ENCODE results near the gene SMC3.
"Not testable (repeated sequence)": the region's sequence is repeated elsewhere in the genome, so short reads cannot be mapped to it uniquely, and the experiment has no call there.

The SMC3 gene

GRCh38 chr10:110628161-110628560, 60.7 kb downstream of the SMC3 start:
- DNase-seq: no peak

GRCh38 chr10:110629680-110630191, 62.2 kb downstream of the SMC3 start:
- no peak for DNase-seq

DNA sequence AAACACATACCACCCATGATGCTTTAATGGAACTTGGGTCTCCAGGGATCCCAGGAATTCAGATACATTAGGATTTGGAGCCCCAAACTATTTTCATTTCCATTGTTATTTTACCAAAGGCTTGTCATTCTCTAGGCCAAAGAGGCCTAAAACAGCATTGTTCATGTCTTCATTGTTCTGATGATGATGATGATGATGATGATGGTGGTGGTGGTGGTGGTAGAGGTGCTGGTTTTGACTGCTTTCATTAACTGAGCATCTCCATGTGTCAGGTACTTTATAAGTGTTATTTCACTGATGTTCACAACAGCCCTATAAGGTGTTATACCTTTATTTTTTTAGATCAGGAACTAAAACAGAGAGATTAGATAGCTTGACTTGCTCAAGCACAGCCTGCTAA, 64.4 kb downstream of the SMC3 start:
- no peak for DNase-seq

DNA sequence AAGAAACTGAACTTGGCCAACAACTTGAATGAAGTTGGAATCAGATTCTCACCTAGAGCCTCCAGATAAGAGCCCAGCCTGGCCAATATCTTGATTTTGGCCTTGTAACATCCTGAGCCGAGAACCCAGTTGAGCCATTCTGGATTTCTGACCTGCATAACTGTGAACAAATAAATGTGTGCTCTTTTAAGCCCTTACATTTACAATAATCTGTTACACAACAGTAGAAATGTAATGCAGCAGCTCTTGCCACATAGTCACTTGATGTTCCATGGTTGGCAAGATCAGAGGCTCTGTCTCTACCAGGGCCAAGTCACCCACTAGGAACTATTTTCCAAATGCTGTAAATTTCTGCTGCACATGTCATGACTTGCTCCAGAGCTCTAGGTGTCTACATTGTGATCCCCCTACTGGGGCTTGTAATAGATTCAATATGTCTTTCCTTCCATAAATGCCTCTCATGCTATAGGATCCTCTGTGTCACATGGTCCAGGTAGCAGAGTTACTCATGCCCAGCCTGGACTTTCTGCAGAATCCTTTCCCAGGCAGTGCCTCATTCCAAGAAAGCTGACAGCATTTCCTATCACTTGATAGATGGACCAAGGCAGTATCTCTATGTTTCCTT, 65.2 kb downstream of the SMC3 start:
- DNase-seq: no peak

DNA sequence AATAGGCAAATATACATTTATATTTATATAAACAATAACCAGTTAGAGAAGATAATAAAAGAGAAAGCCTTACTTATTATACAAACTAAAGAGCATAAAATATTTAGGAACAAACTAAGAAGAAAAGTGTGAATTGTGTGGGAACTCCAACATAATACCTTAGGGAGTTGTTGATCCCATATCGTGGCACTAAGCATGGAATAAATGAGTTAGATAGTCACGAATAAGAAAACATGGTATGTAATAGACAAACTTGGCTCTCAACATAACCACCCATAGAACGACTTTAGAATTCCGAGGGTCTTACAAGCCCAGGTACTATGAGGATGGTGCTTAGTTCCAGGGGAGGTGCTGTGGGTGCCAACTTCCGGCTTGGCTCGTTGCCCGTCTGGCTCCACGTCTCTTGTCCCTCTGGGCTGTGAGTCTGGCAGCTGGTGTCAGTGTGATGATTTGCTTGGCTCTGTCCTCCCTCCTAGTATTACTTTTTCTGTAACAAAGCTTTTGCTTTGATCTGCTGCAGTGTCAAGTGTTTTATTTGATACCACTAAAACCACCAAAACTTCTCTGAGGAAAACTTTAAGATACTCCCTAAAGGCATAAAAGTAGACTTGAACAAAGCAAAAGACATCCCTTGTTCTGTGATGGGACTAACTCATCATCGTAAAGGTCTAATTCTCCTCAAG, 67.2 kb downstream of the SMC3 start:
- DNase-seq: no peak

DNA sequence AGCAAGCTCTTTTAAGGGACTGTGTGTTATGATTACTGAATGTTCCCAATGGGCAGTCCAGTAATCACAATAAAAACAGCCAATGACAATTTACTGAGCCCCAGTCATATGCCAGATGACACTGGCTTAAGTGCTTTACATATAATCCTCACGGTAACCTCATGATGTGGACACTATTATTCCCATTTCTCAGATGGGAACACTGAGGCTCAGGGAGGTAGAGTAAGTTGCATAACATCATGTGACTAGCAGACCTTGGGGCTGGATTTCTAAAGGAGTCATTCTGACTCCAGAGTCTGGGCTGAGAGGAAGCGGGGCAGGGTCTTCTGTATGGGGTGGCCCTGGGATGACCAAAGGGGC, 69.1 kb downstream of the SMC3 start:
- no peak for DNase-seq

DNA sequence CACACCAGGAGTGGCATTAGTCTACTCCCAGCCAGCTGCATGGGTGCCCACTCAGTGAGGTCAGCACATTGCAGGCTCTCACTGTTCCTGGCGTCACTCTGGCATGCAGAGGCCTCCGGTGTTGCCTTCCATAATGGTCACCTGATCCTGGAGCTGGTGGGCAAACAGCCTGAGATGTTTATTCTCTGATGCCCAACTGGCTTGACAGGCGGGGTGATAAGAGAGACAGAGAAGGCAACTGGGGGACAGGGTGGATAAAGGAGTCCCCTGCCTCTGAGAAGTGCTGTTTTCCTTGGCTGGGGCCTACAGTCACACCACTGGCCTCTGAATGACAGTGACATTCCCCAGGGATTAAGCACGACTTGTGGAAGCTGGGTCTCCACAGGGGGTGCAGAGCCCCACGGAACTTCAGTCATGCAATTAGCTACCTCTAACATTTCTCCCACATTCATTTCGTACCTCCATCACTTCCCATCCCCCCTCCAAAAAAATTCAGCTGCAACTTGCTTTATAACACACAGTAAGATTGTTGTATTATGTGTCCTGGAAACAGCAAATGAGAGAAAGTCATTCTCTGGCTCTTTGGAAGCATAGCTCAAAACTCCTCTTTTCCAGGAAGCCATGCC, 69.5 kb downstream of the SMC3 start:
- DNase-seq: no peak

- no peak for DNase-seq
These were observed 70.1 kb downstream of the SMC3 start for GRCh38 chr10:110637558-110638053.

DNA sequence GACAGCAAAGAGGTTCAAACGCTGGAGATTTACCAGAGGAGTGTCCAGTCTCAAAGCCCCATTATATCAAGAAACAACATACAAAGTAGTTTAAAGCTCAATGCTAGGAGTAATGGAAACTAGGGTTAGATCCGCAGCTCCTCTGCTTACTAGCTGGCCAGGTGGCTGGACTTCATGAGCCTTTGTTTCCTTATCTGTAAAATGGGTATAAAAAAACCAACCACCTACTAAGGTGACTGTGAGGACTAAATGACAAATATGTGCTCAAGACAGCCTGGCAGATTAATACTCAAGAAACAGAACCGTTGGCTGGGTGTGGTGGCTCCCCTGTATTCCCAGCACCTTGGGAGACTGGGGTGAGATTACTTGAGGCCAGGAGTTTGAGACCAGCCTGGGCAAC, 70.8 kb downstream of the SMC3 start:
- DNase-seq: no peak

DNA sequence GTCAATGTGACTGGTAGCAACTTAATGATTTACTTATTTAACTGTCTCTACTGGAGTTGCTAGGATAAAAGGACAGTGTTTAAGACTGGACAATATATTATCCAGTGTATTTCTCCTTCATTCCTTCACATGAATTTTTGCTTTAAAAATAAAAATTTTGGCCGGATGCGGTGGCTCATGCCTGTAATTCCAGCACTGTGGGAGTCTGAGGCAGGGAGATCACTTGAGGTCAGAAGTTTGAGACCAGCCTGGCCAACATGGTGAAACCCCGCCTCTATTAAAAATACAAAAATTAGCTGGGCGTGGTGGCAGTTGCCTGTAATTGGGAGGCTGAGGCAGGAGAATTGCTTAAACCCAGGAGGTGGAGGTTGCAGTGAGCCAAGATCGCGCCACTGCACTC, 71.6 kb downstream of the SMC3 start:
- not testable (repeated sequence) for DNase-seq

GRCh38 chr10:110639858-110640257, 72.4 kb downstream of the SMC3 start:
- DNase-seq: not testable (repeated sequence)

GRCh38 chr10:110641256-110641655, 73.8 kb downstream of the SMC3 start:
- no peak for DNase-seq

GRCh38 chr10:110642204-110643034, 74.9 kb downstream of the SMC3 start:
- no peak for DNase-seq

- no peak for DNase-seq
These were observed 75.6 kb downstream of the SMC3 start for GRCh38 chr10:110643035-110643652.

- DNase-seq: peak; percentile 41
These were observed 76.4 kb downstream of the SMC3 start, which contains the start of gene RBM20 for GRCh38 chr10:110643653-110644597. RBM20 (plus strand) TSS chr10:110644336; CDS start chr10:110644455, 119 bp downstream.

DNA sequence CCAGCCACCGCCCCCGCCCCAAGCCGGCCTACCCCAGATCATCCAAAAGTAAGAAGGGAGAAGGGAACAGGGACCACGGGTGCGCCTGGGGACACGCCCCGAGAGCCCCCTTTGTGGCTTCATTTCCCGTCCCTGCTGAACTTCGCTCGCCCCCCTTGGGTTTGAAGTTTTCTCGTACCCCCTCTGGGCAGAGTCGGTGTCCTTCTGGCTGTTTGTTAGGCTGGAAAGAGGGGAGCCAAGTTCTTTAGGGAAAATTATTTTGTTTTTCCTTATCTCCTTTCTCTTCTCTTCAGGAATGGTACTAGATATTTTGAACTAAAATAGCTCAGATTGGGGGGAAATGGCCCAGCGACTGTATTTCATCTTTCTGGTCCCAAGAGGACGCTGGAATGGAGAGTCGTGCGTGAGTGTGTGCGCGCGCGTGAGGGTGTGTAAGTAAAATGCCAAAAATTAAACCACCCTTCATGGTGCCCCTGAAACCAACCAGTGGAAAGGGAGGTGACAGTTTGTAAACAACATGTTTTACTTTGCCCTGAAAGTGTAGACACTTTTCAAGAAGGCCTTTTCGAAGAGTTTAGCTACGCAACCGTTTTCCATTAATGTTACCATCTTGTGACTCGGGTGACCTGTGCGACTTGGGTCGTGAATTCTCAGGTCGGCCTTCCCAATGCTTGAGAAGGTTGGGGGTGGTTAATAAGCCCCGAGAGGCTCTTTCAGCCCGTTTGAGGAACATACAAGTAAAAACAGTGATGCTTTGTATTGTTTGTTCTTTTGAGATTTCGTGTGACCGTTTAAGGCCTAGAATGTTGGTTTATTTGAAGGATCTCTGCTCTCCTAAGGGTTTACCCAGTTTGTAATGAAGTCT, 77.3 kb downstream of the SMC3 start:
- no peak for DNase-seq

- DNase-seq: no peak
These were observed 79.1 kb downstream of the SMC3 start for GRCh38 chr10:110646417-110647135.

GRCh38 chr10:110647136-110647430, 79.6 kb downstream of the SMC3 start:
- DNase-seq: no peak

DNA sequence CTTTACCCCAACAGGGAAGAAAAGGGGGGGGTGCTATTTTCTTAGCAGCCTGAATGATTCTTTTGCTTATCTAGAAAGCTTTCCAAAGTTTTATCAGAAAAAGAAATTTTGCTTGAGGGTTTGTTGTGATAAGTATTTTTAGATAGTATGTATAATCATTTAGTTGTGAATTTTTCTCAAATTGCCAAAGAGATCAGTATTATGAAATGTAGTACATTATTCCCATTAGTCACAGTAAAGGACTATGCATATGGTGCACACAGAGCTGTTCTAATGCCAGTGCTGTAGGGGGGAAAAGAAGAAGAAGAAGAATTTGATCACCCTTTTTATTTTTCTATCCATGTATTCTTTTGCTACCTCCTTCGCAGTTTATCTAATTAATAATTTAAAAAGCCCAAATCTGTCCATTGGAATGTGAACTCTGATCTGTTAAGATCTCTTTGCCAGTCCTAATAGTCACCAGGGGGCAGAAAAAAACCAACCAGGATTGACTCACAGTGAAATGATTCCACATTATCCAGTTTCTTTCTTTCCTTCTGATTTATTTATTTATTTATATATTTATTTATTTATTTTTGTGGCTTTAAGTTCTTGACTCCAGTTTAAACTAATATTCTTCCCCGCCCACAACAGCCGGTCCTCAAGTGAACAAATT, 81.3 kb downstream of the SMC3 start:
- no peak for DNase-seq

Measured in 8988T (cell line).